ENCODE results near the gene PFDN1.
"Not testable (repeated sequence)": the region's sequence is repeated elsewhere in the genome, so short reads cannot be mapped to it uniquely, and the experiment has no call there.

GRCh38 chr5:140198915-140199314, 104.0 kb downstream of the PFDN1 start:
- TF ChIP-seq, protein P1, sequence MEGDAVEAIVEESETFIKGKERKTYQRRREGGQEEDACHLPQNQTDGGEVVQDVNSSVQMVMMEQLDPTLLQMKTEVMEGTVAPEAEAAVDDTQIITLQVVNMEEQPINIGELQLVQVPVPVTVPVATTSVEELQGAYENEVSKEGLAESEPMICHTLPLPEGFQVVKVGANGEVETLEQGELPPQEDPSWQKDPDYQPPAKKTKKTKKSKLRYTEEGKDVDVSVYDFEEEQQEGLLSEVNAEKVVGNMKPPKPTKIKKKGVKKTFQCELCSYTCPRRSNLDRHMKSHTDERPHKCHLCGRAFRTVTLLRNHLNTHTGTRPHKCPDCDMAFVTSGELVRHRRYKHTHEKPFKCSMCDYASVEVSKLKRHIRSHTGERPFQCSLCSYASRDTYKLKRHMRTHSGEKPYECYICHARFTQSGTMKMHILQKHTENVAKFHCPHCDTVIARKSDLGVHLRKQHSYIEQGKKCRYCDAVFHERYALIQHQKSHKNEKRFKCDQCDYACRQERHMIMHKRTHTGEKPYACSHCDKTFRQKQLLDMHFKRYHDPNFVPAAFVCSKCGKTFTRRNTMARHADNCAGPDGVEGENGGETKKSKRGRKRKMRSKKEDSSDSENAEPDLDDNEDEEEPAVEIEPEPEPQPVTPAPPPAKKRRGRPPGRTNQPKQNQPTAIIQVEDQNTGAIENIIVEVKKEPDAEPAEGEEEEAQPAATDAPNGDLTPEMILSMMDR (conservative IDR thresholded peaks at IDR 0.05; ENCODE audit: low read depth, low read length), result not testable (repeated sequence)
- TF ChIP-seq EZH2 (IDR thresholded peaks at IDR 0.05; ENCODE audit: borderline replicate concordance, low read depth, low read length, poor library complexity, severe bottlenecking), result not testable (repeated sequence)

Measured in A673 (cell line).